Left cardiac atrium (tissue), 4 donors: ENCODE measurements around the gene ARHGEF3. TPM values are rescaled to one million over a fixed set of nuclear protein-coding genes. Genes with fewer than 3 reads are reported as not detected.
"Not testable (repeated sequence)": the region's sequence is repeated elsewhere in the genome, so short reads cannot be mapped to it uniquely, and the experiment has no call there.

Experiments used
- ATAC-seq, 2 donors: fragments of 200-7000 bp; cut with Tn5 transposase; one replicate each; pipeline ENCODE4 v1.9.1; 2020; ENCODE audit warnings: mild to moderate bottlenecking in 2 of 2, moderate library complexity in 2 of 2
- DNase-seq: peaks from one replicate; pipeline ENCODE4 v3.0.0-alpha.2; 2020
- intact Hi-C, 2 donors: fragments of 100-400 bp; cut with DNase I; formaldehyde crosslinking; loops; one replicate each; pipeline versions ENCODE4 v1.14.1 to v1.15.1; 2022 to 2023
- total RNA-seq, 2 donors: library from RNA; stranded (reverse); fragmentation: NEBNext Ultra II Directional; extraction: Animal tissue kit (Norgen Biotek cat#: 25700); gene quantifications; one replicate each; pipeline ENCODE4 v1.2.1, GENCODE V29; 2021
- donor health status: DM: no; HTN: yes; CAD: no.
- donor health status: DM: no; HTN: yes; CAD: no; lungs with severe emphysema.
- donor health status: DM: yes; HTN: yes; CAD: no.
- donor health status: Dilated cardiomyopathy.

The ARHGEF3 gene
- total RNA-seq, 2 donors from 2014 or later: 11.9 to 16.8 TPM

DNA sequence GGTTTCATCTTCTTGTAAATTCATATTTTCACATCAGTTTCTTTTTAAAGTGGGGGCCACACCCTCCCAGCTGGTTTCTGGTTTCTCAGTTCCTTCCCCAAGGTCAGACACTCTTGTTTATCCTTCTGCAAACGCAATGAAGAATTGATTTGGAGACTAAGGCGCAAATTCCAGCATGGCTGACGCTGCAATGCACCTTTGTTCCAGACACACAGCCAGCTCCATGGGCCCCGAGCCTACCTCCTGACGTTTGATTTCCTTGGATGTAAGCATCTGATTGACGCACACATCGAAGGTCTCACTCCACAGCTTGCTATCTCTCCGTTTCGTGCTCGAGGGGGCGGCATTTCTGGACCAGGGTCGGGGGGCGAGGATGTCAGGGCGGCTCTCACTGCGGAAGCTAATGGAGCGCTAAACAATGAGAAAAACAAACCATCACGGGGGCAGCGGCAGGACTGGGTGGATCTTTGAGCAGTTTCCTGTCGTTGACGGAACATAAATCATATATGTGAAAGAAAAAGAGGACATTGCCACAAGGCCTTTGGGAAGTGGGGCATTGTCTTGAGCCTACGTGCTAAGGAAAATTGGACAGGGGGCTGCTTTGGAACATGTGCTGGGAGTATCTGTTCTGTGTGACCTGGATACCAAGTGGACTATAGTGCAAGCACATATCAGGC, 46.9 kb downstream of the ARHGEF3 start:
- intact Hi-C loops: loop anchor here in 1 of 2 donors (5.0 kb wide), 1 partner anchor 47 kb away; the partner anchor contains the start of gene ARHGEF3
- DNase-seq (peak; percentile 32), ATAC-seq (peak in 1 of 2 donors; percentile 33)

GRCh38 chr3:56753206-56753820, 48.4 kb downstream of the ARHGEF3 start:
- no peak for DNase-seq
- intact Hi-C loops: no loop called here

GRCh38 chr3:56751056-56751707, 50.6 kb downstream of the ARHGEF3 start:
- intact Hi-C loops: no loop called here
- DNase-seq (no peak), ATAC-seq (no peak)

More at GRCh38 chr3:56753206-56753820, 48.4 kb downstream of the ARHGEF3 start:
- ATAC-seq: no peak

DNA sequence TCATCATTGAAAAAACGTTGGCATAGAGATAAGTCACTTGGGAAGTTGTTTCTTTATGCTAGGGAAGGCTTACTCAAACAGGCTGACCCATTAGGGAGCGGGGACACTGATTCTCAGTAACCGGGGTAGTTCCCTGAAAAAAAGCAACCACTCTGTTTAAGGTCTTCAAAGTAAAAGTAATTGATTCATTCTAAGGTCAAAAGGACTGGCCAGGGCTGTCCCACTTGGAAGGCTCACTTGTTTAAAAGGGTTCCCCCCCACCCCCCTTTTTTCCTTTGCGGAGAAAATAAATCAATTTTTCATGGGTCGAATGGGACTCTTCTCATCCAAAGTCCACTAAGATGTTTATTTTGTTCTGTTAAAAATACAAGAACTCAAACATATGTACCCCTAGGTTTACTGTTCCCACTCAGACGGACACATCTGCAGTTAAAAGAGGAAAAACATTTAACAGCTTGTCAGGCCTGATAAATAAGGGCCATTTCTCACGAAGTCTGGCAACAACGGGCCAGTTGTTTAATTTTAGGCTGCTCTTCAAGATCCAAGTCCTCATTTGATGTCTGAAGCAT, 53.0 kb downstream of the ARHGEF3 start:
- intact Hi-C loops: no loop called here
- ATAC-seq: peak; percentile 46 to 76
- no peak for DNase-seq

GRCh38 chr3:56747150-56747549, 54.6 kb downstream of the ARHGEF3 start:
- DNase-seq: no peak
- intact Hi-C loops: no loop called here
- ATAC-seq: no peak

GRCh38 chr3:56744016-56744415, 57.7 kb downstream of the ARHGEF3 start:
- no peak for ATAC-seq
- DNase-seq: no peak
- intact Hi-C loops: no loop called here

DNA sequence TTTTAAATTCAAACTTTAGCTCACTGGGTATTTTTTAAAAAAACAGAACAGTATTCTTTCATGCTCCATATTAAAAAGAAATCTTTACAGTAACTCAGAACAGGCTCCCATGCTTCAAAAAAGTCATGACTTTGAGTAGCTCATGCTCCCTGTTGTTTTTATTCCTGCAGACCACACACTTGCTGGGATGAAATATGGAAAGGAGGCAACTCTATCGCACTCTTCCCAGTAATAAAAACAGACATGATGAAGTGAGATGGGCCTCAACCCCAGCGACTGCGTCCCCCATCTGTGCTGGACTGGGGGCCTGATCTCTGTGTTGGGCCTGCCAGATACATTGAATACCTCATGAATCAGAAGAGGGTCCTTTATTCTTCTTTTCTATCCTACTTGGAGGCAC, 58.9 kb downstream of the ARHGEF3 start:
- intact Hi-C loops: no loop called here
- DNase-seq: no peak
- ATAC-seq: no peak

DNA sequence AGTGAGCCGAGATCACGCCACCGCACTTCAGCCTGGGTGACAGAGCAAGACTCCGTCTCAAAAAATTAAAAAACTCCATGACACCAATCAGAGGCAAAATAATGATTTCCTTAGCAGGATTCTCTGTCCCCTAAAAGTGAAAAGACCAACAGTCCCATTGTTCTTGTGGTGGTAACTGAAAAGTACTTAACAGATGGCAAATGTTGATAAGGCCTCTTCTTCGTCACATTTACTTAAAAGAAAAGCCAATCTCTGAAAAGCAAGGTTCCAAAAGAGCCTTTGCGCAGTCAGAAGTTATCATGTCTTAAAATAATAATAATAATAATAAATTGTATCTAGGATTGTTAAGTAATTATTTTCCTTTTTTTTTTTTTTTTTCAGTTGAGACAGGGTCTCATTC, 62.7 kb downstream of the ARHGEF3 start:
- ATAC-seq (no peak), DNase-seq (no peak)
- intact Hi-C loops: no loop called here

DNA sequence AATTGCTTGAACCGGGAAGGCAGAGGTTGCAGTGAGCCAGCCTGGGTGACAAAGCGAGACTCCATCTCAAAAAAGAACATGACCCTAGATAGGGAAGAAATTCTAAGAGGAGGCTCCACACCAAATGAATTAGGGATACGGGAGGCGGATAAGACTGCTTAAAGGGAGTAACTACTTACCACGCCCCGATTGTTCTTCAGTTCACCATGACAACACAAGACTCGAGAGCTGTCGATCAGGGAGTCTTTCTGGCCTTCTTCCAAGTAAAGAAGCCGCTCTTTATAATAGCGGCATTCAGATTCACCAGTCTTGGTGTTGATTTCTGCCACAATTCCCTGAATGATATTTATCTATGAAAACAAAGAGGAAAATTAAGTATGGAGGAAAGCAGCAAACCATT, 64.7 kb downstream of the ARHGEF3 start:
- ATAC-seq (no peak), DNase-seq (no peak)
- intact Hi-C loops: no loop called here

- ATAC-seq: no peak
- no peak for DNase-seq
- intact Hi-C loops: no loop called here
Measured at GRCh38 chr3:56732109-56732508, 69.6 kb downstream of the ARHGEF3 start.

DNA sequence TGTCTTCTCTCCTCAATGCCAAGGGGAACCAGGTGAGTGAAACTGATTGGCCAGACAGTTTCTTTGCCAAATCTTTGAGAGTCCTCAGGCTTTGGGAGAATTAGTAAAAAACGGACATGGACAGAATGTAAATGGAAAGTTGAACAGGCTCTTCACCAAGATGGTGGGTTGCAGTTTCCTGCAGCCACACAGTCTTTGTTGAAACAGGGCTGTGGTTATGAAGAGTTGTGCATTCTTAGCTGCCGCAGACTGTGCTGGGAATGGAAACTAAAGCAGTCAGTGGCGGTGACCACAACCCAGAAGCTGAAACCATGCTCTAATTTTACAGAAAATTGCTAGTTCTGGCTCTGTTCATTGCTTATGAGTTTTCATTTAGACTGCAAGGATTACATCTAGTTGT, 76.6 kb downstream of the ARHGEF3 start:
- intact Hi-C loops: no loop called here
- no peak for ATAC-seq
- no peak for DNase-seq

GRCh38 chr3:56724676-56725075, 77.1 kb downstream of the ARHGEF3 start:
- ATAC-seq: no peak
- DNase-seq: no peak
- intact Hi-C loops: no loop called here

DNA sequence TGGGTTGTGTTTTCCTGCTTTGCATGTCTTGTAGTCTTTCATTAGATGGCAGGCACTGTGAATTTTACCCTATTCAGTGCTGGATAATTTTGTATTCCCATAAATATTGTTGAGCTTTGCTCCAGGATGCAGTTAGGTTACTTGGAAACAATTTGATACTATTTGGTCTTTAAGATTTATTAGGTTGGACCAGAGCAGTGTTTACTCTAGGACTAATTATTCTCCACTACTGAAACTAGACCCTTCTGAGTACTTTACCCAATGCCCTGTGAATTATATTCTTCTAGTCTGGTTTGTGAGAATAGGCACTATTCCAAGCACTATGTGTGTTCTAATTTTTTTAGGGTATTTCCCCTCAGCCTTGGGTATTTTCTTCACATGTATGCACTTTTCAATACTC, 80.9 kb downstream of the ARHGEF3 start:
- ATAC-seq (no peak), DNase-seq (no peak)
- intact Hi-C loops: no loop called here

GRCh38 chr3:56718809-56719208, 82.9 kb downstream of the ARHGEF3 start:
- ATAC-seq, DNase-seq, intact Hi-C loops: not testable (repeated sequence)

GRCh38 chr3:56711344-56711743, 90.4 kb downstream of the ARHGEF3 start:
- ATAC-seq: no peak
- DNase-seq: no peak
- intact Hi-C loops: no loop called here

GRCh38 chr3:56707412-56707811, 94.3 kb downstream of the ARHGEF3 start:
- intact Hi-C loops, ATAC-seq, DNase-seq: not testable (repeated sequence)

DNA sequence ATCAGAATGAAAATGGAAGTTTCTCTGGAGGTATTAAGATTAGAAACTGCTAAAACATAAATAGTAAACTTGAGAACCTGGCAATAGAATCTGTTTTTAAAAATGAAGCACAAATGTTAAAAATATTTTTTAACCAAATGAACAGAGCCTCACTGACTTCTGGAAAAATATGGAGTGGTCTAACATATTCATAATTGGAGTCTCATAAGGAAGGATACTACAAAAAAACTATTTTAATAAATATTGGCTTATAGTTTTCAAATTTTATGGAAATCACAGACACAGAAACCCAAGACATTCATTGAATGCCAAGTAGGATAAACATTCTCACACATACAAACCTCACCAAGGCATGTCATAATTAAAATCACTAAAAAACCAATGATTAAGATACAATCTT, 95.1 kb downstream of the ARHGEF3 start:
- no peak for DNase-seq
- intact Hi-C loops: no loop called here
- no peak for ATAC-seq

- DNase-seq (no peak), ATAC-seq (no peak)
- intact Hi-C loops: loop anchor here in 1 of 2 donors (5.0 kb wide), 1 partner anchor 98 kb away; the partner anchor contains the start of gene ARHGEF3
Measured at GRCh38 chr3:56704706-56705105, 97.0 kb downstream of the ARHGEF3 start.

GRCh38 chr3:56702490-56703315, 99.0 kb downstream of the ARHGEF3 start:
- DNase-seq (no peak), ATAC-seq (peak; percentile 27 to 57)
- intact Hi-C loops: loop anchor here (1.0 to 5.0 kb wide), 3 partner anchors 98 to 287 kb away; partner anchors contain the start of gene ARHGEF3 (in 2 of the 2)
